GM10266 (cell line): ENCODE measurements around the gene L3HYPDH.

Source experiments
- DNase-seq: peaks from one replicate; pipeline ENCODE4 v3.0.0; 2012; ENCODE audit errors: extremely low spot score
- TF ChIP-seq, protein P1 (sequence below): IDR thresholded peaks from 2 replicates; pipeline ENCODE4 v1.5.1; 2012; ENCODE audit warnings: mild to moderate bottlenecking, low read depth; ENCODE audit not compliant: control insufficient read depth, insufficient read depth; ENCODE audit errors: missing control alignments

The L3HYPDH gene

DNA sequence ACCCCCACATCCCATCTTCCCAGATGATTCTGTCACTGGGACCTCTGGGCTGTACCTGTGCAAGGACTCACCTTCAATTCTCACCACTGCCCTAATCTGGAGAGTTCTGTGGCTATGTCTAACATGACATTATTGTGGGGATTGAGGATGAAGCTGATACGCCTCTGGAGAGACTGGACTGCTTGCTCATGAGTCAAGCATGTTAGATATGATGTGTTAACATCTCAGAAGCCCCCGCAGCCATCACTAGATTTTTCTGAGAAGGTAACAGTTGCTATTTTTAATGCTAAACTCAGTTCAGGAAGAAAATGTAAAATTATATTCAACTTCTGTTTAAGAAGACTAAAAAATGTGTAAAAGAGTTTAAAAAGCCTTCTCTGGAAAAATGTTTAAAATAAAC lies 25.8 kb upstream of the L3HYPDH start:
- DNase-seq = no peak
- TF ChIP-seq, protein P1, sequence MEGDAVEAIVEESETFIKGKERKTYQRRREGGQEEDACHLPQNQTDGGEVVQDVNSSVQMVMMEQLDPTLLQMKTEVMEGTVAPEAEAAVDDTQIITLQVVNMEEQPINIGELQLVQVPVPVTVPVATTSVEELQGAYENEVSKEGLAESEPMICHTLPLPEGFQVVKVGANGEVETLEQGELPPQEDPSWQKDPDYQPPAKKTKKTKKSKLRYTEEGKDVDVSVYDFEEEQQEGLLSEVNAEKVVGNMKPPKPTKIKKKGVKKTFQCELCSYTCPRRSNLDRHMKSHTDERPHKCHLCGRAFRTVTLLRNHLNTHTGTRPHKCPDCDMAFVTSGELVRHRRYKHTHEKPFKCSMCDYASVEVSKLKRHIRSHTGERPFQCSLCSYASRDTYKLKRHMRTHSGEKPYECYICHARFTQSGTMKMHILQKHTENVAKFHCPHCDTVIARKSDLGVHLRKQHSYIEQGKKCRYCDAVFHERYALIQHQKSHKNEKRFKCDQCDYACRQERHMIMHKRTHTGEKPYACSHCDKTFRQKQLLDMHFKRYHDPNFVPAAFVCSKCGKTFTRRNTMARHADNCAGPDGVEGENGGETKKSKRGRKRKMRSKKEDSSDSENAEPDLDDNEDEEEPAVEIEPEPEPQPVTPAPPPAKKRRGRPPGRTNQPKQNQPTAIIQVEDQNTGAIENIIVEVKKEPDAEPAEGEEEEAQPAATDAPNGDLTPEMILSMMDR = no peak

GRCh38 chr14:59509101-59509500 lies 24.9 kb upstream of the L3HYPDH start:
- no peak for DNase-seq
- TF ChIP-seq, protein P1 = no peak

- DNase-seq = no peak
- TF ChIP-seq, protein P1 = no peak
These were observed 23.5 kb upstream of the L3HYPDH start for GRCh38 chr14:59507752-59508103.

- peak; percentile 40 for DNase-seq
- TF ChIP-seq, protein P1 = peak; percentile 84
These were observed 23.0 kb upstream of the L3HYPDH start for GRCh38 chr14:59507063-59507751.

GRCh38 chr14:59503256-59503655 lies 19.0 kb upstream of the L3HYPDH start:
- TF ChIP-seq, protein P1 = no peak
- no peak for DNase-seq

- no peak for DNase-seq
- TF ChIP-seq, protein P1 = no peak
These were observed 16.5 kb upstream of the L3HYPDH start for GRCh38 chr14:59500732-59501131.

DNA sequence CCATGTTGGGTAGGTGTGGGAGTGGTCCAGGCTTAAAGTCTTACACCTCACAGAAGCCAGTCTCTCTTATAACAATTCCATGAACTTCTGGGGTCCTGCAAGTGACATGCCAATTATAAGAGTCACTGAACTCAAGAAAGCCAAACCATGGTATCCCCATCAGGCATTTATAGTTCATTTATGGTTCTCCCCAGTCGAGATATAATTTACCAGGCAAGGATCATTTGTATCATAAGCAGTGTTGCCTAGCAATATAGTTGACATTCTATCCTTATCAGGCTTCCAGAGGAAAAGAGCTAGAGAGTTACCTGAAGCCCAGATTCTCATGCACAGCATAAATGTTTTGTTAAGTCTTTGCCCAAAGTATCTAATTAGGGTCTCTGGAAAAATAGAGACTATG lies 8.2 kb upstream of the L3HYPDH start:
- DNase-seq = no peak
- TF ChIP-seq, protein P1 = no peak
